ENCODE results near the gene SCYGR3. TPM values are rescaled to one million over a fixed set of nuclear protein-coding genes. Genes with fewer than 3 reads are reported as not detected.

SCYGR3 gene
- polyA plus RNA-seq, 1 donor from 2014 or later, result not detected

DNA sequence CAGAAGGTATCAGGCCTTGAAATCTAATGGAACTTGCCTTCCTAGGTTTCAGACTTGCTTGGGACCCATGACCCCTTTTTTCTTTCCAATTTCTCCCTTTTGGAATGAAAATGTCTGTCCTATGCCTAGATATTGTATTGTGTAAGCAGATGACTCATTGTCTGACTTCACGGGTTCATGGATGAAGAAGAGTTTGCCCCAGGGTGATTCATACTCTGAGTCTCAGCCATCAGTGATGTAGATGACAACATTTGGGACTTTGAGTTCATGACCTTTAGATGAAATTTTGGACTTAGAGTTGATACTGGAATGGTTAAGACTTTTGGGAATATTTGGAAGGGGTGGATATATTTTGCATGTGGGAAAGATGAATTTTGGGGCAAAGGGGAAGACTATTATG, 40.8 kb upstream of the SCYGR3 start:
- no peaks in the 10 kb centered on the region for H3K9me2 ChIP-seq (ENCODE audit: insufficient read depth, low read length)
- H3K4me2 ChIP-seq (ENCODE audit: low read length), result no peak overlapping the region
- no peaks in the 10 kb centered on the region for H4K20me1 ChIP-seq (ENCODE audit: insufficient read depth)

GRCh38 chr2:227654426-227654825, 39.8 kb upstream of the SCYGR3 start:
- no peaks in the 10 kb centered on the region for H3K36me3 ChIP-seq (ENCODE audit: insufficient read depth, low read length)
- H3K79me2 ChIP-seq (replicated peaks; ENCODE audit: insufficient read depth, low read length), result no peaks in the 10 kb centered on the region
- H2AFZ ChIP-seq (ENCODE audit: low read depth, low read length), result no peak overlapping the region
- H3K9me3 ChIP-seq (ENCODE audit: low read length), result no peaks in the 10 kb centered on the region
- H3K9me2 ChIP-seq (ENCODE audit: insufficient read depth, low read length), result no peaks in the 10 kb centered on the region
- H3K4me2 ChIP-seq (ENCODE audit: low read length), result no peak overlapping the region
- H3K4me3 ChIP-seq (ENCODE audit: low read length), result no peak overlapping the region
- no peak overlapping the region for H3K9ac ChIP-seq (ENCODE audit: low read length)
- H3K27ac ChIP-seq (ENCODE audit: low read length), result no peak overlapping the region
- no peaks in the 10 kb centered on the region for H3K27me3 ChIP-seq (ENCODE audit: insufficient read depth, low read depth, low read length)
- TF ChIP-seq, protein P1, sequence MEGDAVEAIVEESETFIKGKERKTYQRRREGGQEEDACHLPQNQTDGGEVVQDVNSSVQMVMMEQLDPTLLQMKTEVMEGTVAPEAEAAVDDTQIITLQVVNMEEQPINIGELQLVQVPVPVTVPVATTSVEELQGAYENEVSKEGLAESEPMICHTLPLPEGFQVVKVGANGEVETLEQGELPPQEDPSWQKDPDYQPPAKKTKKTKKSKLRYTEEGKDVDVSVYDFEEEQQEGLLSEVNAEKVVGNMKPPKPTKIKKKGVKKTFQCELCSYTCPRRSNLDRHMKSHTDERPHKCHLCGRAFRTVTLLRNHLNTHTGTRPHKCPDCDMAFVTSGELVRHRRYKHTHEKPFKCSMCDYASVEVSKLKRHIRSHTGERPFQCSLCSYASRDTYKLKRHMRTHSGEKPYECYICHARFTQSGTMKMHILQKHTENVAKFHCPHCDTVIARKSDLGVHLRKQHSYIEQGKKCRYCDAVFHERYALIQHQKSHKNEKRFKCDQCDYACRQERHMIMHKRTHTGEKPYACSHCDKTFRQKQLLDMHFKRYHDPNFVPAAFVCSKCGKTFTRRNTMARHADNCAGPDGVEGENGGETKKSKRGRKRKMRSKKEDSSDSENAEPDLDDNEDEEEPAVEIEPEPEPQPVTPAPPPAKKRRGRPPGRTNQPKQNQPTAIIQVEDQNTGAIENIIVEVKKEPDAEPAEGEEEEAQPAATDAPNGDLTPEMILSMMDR (IDR thresholded peaks at IDR 0.05; ENCODE audit: poor library complexity, severe bottlenecking), result no peak
- TF ChIP-seq SMC3 (conservative IDR thresholded peaks at IDR 0.05; ENCODE audit: poor library complexity) (no peak), POLR2AphosphoS5 (IDR thresholded peaks at IDR 0.05) (no peak), EZH2 (IDR thresholded peaks at IDR 0.05; ENCODE audit: borderline replicate concordance, insufficient read depth, low read length, poor library complexity, severe bottlenecking) (no peak), TAF1 (IDR thresholded peaks at IDR 0.05; ENCODE audit: low read depth) (no peak), RAD21 (conservative IDR thresholded peaks at IDR 0.05) (no peak), EP300 (conservative IDR thresholded peaks at IDR 0.05; ENCODE audit: poor library complexity, severe bottlenecking) (no peak), MXI1 (conservative IDR thresholded peaks at IDR 0.05; ENCODE audit: poor library complexity, severe bottlenecking) (no peak)
- TF ChIP-seq, protein P2, sequence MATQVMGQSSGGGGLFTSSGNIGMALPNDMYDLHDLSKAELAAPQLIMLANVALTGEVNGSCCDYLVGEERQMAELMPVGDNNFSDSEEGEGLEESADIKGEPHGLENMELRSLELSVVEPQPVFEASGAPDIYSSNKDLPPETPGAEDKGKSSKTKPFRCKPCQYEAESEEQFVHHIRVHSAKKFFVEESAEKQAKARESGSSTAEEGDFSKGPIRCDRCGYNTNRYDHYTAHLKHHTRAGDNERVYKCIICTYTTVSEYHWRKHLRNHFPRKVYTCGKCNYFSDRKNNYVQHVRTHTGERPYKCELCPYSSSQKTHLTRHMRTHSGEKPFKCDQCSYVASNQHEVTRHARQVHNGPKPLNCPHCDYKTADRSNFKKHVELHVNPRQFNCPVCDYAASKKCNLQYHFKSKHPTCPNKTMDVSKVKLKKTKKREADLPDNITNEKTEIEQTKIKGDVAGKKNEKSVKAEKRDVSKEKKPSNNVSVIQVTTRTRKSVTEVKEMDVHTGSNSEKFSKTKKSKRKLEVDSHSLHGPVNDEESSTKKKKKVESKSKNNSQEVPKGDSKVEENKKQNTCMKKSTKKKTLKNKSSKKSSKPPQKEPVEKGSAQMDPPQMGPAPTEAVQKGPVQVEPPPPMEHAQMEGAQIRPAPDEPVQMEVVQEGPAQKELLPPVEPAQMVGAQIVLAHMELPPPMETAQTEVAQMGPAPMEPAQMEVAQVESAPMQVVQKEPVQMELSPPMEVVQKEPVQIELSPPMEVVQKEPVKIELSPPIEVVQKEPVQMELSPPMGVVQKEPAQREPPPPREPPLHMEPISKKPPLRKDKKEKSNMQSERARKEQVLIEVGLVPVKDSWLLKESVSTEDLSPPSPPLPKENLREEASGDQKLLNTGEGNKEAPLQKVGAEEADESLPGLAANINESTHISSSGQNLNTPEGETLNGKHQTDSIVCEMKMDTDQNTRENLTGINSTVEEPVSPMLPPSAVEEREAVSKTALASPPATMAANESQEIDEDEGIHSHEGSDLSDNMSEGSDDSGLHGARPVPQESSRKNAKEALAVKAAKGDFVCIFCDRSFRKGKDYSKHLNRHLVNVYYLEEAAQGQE (IDR thresholded peaks at IDR 0.05; ENCODE audit: borderline replicate concordance), result no peak
- H4K20me1 ChIP-seq (ENCODE audit: insufficient read depth), result no peaks in the 10 kb centered on the region
- no peaks in the 10 kb centered on the region for H3F3A ChIP-seq (ENCODE audit: insufficient read depth, low read length, poor library complexity, severe bottlenecking)

More for the DNA sequence above, 40.8 kb upstream of the SCYGR3 start:
- TF ChIP-seq, protein P1 (IDR thresholded peaks at IDR 0.05; ENCODE audit: poor library complexity, severe bottlenecking), result no peak
- Histone ChIP-seq H3F3A (ENCODE audit: insufficient read depth, low read length, poor library complexity, severe bottlenecking) (no peaks in the 10 kb centered on the region), H3K4me3 (ENCODE audit: low read length) (no peak overlapping the region), H3K9ac (ENCODE audit: low read length) (no peak overlapping the region), H3K36me3 (ENCODE audit: insufficient read depth, low read length) (no peaks in the 10 kb centered on the region), H3K27me3 (ENCODE audit: insufficient read depth, low read depth, low read length) (no peaks in the 10 kb centered on the region), H3K27ac (ENCODE audit: low read length) (no peak overlapping the region), H3K9me3 (ENCODE audit: low read length) (no peaks in the 10 kb centered on the region), H3K79me2 (replicated peaks; ENCODE audit: insufficient read depth, low read length) (no peaks in the 10 kb centered on the region), H2AFZ (ENCODE audit: low read depth, low read length) (no peak overlapping the region)
